IPS DF 19.7 (cell line): ENCODE data around the gene STX8.

Experiments used
- DNase-seq: peaks from one replicate; pipeline ENCODE4 v3.0.0-alpha.2; 2013; ENCODE audit warnings: low read depth, low spot score

STX8 gene

GRCh38 chr17:9228408-9229159 lies 347.0 kb downstream of the STX8 start:
- no peak for DNase-seq

- DNase-seq, result no peak
Observed at GRCh38 chr17:9227819-9228407, 347.7 kb downstream of the STX8 start.

GRCh38 chr17:9226794-9227135 lies 348.9 kb downstream of the STX8 start:
- DNase-seq, result no peak

- no peak for DNase-seq
Observed at GRCh38 chr17:9226130-9226793, 349.4 kb downstream of the STX8 start.

- DNase-seq, result peak; percentile 25
Observed at GRCh38 chr17:9225305-9226101, 350.1 kb downstream of the STX8 start.

GRCh38 chr17:9224485-9224884 lies 351.1 kb downstream of the STX8 start:
- no peak for DNase-seq

- no peak for DNase-seq
Observed at GRCh38 chr17:9223531-9223930, 352.1 kb downstream of the STX8 start.

GRCh38 chr17:9221922-9222180 lies 353.8 kb downstream of the STX8 start:
- no peak for DNase-seq

GRCh38 chr17:9221147-9221921 lies 354.3 kb downstream of the STX8 start:
- DNase-seq, result no peak

GRCh38 chr17:9220398-9221146 lies 355.0 kb downstream of the STX8 start:
- no peak for DNase-seq

- no peak for DNase-seq
Observed at GRCh38 chr17:9219631-9220397, 355.8 kb downstream of the STX8 start.

GRCh38 chr17:9218911-9219310 lies 356.7 kb downstream of the STX8 start:
- no peak for DNase-seq

GRCh38 chr17:9218064-9218635 lies 357.5 kb downstream of the STX8 start:
- no peak for DNase-seq

GRCh38 chr17:9217151-9218056 lies 358.2 kb downstream of the STX8 start:
- DNase-seq, result no peak

- DNase-seq, result no peak
Observed at GRCh38 chr17:9215465-9215864, 360.2 kb downstream of the STX8 start.

- DNase-seq, result no peak
Observed at GRCh38 chr17:9213303-9213640, 362.3 kb downstream of the STX8 start.

- DNase-seq, result no peak
Observed at GRCh38 chr17:9212376-9213302, 363.0 kb downstream of the STX8 start.
